GM21529 (cell line): ENCODE results near the gene PDGFC.

Experiments used
- ATAC-seq: cut with Tn5 transposase; IDR thresholded peaks from one replicate; pipeline ENCODE4 v1.9.1; 2021; ENCODE audit not compliant: unreplicated experiment

PDGFC gene

DNA sequence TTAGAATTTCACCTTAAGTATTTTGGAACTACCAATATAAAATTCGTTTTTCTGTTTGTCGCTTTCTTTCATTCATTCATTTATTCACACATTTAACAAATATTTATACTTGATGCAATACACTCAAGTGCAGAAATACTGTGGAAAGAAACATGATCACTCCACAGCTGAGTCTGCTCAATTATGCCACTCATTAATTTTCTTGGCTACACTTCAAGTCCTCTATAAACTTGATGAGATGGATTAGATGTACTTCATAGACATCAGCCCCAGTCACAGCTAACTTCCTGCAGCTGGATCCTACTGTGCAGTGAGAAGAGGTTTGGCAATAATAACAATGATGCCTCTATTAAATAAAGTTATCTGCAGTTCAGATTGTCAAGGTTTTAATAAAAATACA lies 208.1 kb downstream of the PDGFC start:
- no peak for ATAC-seq

DNA sequence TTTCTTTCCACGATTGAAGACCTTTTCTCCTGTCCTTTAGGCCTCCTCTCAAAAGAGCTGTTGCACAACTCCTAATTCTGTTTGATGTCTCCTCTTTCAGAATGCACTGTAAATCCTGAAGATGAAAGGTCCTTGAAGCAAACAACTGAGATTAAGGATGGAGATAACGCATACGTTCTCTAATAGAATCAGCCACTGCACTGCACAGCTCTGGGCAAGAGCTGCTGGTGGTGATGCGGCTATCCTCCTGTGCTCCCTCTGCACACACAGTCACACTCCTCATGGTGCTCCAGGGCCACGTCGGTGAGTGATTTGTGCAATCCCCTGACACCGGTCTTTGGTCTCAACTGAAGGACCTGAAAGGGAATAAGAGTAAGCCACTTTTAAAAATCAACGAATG lies 208.7 kb downstream of the PDGFC start:
- ATAC-seq, result no peak

DNA sequence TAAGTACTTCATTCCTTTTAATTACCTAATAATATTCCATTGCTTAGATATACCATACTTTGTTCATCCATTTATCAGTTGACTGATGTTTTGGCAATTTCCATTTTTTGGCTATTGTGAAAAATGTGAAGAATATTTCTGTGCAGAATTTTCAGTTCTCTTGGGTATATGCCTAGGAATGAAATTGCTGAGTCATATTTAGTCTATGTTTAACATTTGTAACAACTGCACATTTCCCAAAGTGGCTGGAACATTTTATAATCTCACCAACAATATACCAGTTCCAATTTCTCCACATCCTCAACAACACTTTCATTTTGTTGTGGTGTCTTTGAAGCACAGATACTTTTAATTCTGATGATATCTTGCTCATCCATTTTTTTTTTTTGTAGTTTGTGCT lies 215.5 kb downstream of the PDGFC start:
- ATAC-seq, result no peak

DNA sequence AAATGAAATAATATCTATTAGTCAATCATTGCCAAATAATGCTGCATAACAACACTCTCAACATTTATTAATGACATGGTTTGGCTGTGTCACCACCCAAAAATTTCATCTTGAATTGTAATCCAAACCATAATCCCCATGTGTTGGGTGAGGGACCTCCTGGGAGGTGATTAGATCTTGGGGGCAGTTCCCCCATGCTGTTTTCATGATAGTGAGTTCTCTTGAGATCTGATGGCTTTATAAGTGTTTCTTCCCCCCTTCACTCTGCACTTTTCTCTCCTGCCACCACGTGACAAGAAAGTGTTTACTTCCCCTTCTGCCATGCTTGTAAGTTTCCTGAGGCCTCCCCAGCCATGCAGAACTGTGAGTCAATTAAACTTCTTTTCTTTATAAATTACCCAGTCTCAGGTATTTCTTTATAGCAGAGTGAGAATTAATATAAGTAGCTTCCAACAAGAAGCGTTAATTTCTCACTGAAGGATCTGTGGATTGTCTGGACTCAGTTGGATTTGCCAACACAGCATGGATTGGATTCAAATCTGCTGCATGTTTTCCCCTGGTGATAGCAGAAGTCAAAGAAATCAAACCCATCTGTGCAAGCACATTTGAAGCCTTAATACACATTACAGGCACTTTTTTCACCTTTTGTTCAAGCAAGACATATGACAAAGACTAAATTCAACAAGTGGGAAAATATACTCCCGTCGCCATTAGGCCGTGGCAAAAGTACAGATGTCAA lies 216.6 kb downstream of the PDGFC start:
- ATAC-seq, result no peak

DNA sequence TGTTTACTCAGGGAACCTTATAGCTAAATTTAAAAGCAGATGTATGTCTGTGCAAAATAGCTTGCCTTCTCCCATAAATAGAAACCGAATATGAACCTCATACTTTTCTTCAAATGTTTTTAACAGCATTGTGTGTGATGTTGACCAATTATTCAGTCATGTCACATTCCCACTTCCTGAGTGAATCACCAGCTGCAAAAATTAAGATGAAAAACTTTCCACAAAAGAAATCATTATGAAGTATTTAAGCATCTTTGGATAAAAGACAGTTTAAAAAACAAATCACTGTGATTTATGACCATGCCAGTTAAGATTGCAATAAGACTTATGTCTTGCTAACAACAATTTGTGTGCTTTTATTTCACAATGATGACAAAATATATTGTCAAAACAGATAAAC lies 220.1 kb downstream of the PDGFC start:
- ATAC-seq, result no peak

DNA sequence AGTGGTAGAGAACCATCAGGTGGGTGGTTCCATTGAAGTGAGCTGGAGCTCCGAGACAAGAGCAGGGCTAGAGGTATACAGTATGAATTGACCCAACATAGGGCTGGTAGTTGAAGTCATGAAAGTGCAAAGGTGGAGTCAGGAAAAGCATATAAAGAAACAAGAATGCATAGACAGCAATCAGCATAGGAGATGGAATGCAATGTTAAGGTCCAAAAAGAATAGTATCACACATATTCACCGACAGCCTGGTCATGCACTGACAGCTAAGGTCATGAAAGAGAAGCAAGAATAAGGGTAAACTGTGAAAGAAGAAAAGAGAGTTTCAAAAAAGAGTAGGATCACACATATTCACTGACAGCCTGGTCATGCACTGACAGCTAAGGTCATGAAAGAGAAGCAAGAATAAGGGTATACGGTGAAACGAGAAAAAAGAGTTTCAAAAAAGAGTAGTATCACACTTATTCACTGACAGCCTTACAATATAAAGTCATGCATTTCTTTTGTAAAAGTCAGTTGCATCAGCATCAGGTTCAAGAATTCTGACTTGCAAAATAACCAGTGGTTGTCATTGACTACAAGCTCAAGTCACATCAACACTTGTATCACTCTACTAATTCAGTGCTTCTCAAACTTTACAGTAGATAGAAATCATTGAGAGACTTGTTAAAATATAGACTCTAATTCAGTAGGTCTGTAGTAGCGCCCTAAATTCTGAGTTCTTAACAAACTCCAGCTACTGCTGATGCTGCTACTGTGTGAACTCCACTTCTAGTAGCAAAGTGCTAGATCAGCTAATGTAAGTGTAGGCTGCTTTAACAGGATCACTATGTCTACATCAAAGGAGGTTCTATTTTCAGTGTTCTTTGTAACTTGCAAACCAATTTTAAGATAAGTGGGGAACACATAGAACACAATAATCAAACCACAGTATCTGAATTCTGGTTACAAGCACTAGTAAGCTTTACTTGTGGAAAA lies 221.9 kb downstream of the PDGFC start:
- ATAC-seq, result no peak

DNA sequence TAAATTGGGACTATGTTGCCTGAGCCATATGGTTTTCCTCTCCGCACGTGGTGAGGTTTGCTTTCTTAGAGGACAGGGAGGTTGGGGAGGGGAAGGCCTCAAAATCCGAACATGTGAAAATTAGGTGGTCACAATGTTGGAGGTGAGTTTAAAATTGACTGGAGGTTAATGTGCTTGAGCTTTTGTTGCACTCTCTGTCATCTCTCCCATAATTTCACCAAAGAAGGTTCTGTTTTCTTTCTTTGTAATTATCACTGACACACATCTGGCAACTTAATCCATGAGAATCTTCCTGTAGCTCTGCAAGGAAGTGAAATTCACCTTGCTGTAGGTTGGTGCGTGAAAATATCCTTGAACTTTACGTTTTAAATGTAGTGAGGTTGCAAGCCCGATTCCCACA lies 225.5 kb downstream of the PDGFC start:
- ATAC-seq, result no peak

DNA sequence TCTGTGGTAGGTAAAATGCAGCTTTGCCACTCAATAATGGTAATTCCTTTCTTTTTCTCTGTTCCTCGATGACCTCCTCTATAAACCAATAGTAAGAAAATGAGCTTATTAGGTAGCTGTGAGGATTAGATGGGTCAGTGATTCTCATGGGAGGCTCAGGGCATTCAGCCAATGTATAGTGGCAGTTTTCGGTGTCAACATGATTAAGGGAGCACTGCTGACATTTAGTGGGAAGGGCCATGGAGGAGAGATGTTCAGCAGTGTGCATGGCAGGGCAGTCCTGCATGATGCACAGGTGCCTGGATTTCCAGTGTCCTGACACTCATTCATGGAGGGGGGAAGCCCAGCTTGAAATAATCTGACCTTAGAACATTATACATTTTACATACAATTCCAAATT lies 232.8 kb downstream of the PDGFC start:
- ATAC-seq, result no peak

DNA sequence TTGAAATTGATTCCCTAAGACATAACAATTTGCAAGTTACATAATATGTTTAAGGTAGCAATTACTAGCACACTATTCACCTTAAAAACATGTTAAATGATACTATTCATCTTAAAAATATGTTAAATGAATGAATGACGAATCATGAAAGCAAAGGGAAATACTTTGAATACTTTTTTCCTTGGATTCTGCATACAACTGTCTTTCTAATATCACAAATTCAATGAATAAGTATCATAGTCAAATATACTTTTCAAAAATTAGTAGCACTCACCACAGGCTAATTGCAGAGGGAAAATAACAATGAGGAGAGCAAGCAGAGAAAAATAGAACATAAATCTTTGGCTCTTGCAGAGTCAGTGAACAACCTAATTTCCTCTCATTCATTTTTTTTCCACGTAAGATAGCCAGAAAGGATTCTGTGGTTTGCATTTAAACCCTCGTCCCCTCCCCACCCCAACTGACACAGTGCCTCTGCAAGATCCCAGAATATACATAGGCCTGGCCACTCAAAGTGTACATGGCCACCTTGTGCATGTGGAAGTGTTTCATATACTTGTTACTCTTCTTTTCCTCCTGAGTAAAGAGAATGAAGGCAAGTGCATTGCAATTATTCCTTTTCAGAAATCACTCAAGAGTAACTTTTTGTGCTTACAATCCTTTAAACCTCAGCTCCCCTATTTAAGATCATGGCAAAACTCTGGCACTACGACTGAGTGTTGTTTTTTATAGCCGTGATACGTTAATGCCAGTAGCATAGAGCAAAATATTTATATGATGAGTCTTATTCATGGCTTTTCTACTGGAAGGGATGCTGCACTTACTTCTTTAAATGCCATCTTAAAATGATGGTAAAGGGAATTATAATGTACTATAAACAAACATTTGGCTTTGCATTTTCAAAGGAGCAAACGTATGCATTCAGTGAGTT lies 236.4 kb downstream of the PDGFC start:
- no peak for ATAC-seq

DNA sequence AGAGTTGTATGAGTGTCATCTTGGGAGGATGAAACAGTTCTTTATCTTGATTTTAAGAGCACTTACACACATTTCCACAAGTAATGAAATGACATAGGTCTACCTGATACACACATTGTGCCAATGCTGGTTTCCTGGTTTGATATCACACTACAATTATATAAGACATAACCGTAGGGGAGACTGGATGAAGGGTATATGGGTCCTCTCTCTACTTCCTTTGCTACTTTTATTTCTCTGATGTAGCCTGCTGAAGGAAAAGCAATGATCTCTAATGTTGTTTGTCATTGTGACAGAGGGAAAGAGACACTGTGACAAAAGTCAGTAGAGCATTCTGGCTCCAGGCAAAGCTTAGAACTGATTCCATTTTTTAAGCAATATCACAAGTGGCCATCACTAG lies 238.0 kb downstream of the PDGFC start:
- ATAC-seq, result no peak

DNA sequence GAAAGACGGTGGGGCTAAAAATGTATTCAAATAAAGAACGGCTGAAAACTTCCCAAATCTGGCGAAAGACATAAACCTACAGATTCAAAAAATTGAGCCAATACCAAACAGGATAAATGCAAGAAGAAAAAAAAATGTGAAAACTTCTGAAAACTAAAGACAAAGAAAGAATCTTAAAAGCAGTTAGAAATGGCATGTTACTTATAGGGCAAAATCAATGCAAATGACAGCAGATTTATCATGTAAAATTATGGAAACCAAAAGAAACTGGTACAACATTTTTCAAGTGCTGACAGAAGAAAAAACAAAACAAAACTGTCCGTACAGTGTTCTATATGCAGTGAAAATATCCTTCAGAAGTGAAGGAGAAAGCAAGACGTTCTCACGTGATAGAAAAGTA lies 239.0 kb downstream of the PDGFC start:
- ATAC-seq, result no peak

DNA sequence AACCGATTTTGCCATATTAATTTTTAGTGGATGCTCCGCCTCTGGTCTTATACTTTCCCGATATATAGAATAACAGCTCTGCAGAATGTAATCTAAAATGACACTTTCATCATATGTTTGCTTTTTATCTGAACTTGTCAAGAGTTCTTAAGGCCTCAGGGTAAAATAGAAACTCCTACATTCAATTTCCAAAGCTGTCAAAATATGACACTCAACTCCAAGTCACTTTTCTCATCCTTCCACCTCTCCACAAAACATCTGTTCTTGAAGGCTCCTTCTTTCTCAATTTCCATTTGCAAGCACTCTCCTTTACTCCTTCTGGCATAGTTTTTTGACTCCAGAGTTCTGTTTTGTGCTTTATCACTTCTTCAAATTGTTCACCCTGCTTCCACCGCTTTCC lies 242.2 kb downstream of the PDGFC start:
- ATAC-seq, result no peak

DNA sequence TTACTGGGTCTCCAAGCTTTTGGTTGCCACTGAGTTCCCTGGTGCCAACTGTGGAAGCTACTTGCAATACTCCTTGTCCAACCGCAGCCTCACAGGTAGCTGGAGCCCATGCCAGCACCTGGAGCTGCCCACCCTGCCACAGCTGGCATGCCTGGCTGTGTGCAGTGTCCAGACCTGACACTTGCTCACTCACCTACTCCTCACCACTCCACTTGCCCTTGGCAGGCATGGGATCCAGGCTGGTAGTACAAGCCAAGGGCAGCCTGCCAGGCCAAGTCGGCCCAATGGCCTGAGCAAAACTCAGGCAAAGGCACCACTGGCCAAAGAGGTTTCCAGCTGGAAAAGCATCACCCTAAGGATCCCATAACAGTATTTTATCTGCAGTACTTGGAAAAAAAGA lies 246.3 kb downstream of the PDGFC start:
- no peak for ATAC-seq

DNA sequence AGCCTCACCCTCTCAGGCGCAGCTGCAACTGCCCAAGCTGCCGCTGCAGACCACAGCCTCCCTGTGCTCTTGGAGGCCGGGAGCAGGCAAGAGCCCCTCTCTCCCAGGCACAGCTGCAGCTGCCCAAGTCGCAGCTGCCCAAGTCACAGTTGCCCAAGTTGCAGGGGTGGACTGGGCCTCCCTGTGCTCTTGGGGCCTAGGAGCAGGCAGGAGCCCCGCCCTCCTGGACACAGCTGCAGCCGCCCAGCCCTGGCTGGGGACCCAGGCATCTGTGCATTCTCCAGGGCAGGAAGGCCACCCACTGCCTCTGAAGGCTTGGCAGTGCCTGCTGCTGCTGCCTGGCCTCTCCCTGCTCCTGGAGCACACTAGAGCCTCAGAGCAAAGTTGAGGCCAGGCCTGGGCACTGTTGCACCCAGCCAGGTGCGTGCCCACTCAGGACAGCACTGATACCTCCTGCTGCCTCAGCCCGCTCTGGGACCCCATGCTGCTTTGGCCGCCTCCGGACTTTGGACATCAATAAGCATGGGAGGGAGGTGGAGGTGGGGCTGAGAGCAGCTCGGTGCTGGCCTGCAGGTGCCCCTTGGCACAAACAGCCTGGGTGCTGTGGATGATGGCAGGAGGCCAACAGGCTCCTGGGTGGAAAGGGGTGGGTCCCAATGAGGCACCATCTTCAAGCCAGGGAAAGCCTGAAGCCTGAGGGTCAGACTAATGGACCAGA lies 247.5 kb downstream of the PDGFC start:
- ATAC-seq, result no peak

DNA sequence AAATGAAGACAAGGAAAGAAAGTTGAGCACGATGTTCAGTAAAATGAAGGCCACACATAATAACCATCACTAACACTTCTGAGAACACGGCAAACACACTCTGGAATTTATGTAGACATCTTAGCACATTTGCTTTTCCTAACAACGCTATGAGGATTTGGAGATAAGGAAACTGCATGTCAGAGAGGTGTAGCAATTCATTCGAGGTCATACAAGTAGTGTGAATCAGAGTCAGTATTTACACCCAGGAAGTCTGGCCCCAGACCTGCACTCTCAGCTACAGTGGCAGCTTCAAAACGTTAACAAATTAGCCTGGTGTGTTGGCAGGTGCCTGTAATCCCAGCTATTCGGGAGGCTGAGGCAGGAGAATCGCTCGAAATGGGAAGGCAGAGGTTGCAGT lies 253.4 kb downstream of the PDGFC start:
- ATAC-seq, result no peak

DNA sequence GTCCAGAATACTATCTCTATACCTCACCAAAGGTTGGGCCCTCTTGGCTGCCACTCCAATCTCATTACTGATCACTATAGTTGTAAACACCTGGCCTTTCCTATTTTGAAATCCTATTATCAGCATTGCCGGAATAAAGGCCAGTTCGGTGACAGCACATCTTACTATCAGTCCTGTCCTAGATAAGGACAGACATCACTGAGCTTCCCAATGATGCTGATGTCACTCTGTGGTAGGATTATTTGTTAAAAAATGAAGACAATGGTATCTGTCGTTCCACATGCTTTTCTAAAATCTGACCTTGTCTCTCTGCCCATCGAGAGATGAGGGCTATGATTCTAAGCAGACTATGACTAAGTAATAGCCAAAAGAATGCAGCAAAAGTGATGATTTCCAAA lies 260.4 kb downstream of the PDGFC start:
- no peak for ATAC-seq
